HL-60 (cell line): ENCODE results near the gene MKI67.

Source experiments
- DNase-seq, 2 experiments: peaks; one replicate each; pipeline ENCODE4 v3.0.0-alpha.2; 2010 to 2020; ENCODE audit warnings: low read depth in 1 of 2, low spot score in 1 of 2
- H3K27ac ChIP-seq: fragments of 250-450 bp; sonication (Bioruptor Pico); replicated peaks from 2 replicates; pipeline ENCODE4 v1.5.1; 2020; ENCODE audit warnings: mild to moderate bottlenecking, moderate library complexity
- H3K27me3 ChIP-seq: fragments of 250-450 bp; sonication (Bioruptor Pico); 2 replicates; pipeline ENCODE4 v1.5.1; 2021; ENCODE audit warnings: mild to moderate bottlenecking, moderate library complexity; ENCODE audit not compliant: insufficient read depth, poor library complexity, severe bottlenecking
- H3K4me3 ChIP-seq: replicated peaks from 2 replicates; pipeline ENCODE4 v1.5.1; 2011; ENCODE audit warnings: mild to moderate bottlenecking, control low read depth, low read length; ENCODE audit not compliant: insufficient read depth
- CTCF ChIP-seq: IDR thresholded peaks from one replicate; pipeline ENCODE4 v1.5.1; 2011; ENCODE audit warnings: low read length, control low read depth, inconsistent platforms; ENCODE audit not compliant: insufficient read depth
- GABPA ChIP-seq: IDR thresholded peaks from 2 replicates; pipeline ENCODE4 v1.6.1; 2012; ENCODE audit warnings: low read depth
- POLR2AphosphoS5 ChIP-seq: IDR thresholded peaks from 2 replicates; pipeline ENCODE4 v1.6.1; 2012; ENCODE audit warnings: low read depth
- REST ChIP-seq: IDR thresholded peaks from 2 replicates; pipeline ENCODE4 v1.6.1; 2012; ENCODE audit warnings: low read depth; ENCODE audit not compliant: insufficient replicate concordance
- SPI1 ChIP-seq: IDR thresholded peaks from 2 replicates; pipeline ENCODE4 v1.6.1; 2012; ENCODE audit warnings: low read depth, mild to moderate bottlenecking, borderline replicate concordance

Gene MKI67

GRCh38 chr10:128156999-128157755 is 31.0 kb upstream of the MKI67 start:
- TF ChIP-seq REST (no peak), POLR2AphosphoS5 (no peak), GABPA (no peak), SPI1 (no peak), CTCF (no peak)
- DNase-seq, result no peak
- Histone ChIP-seq H3K27ac (no peak overlapping the region), H3K27me3 (no peaks in the 10 kb centered on the region), H3K4me3 (no peak overlapping the region)

- Histone ChIP-seq H3K27ac (no peak overlapping the region), H3K27me3 (no peaks in the 10 kb centered on the region), H3K4me3 (no peak overlapping the region)
- DNase-seq, result no peak
- TF ChIP-seq SPI1 (no peak), REST (no peak), CTCF (no peak), POLR2AphosphoS5 (no peak), GABPA (no peak)
Measured at GRCh38 chr10:128152741-128153580, 26.7 kb upstream of the MKI67 start.

GRCh38 chr10:128151031-128151430 is 24.8 kb upstream of the MKI67 start:
- H3K27ac ChIP-seq, result no peak overlapping the region
- DNase-seq, result no peak
- H3K27me3 ChIP-seq, result no peaks in the 10 kb centered on the region
- TF ChIP-seq REST (no peak), SPI1 (no peak), GABPA (no peak), CTCF (no peak), POLR2AphosphoS5 (no peak)
- no peak overlapping the region for H3K4me3 ChIP-seq
